Measurements from ENCODE around the gene LGMN.
"Not testable (repeated sequence)": the region's sequence is repeated elsewhere in the genome, so short reads cannot be mapped to it uniquely, and the experiment has no call there.

The LGMN gene

GRCh38 chr14:92684801-92685560 is 63.4 kb downstream of the LGMN start:
- H3K27ac ChIP-seq (ENCODE audit: low read depth, low read length) = no peak overlapping the region
- H3K9ac ChIP-seq (ENCODE audit: low read length) = no peak overlapping the region
- peaks cover 7% of the 10 kb centered on the region for H3K4me1 ChIP-seq (ENCODE audit: control insufficient read depth, insufficient read depth, low read length)

DNA sequence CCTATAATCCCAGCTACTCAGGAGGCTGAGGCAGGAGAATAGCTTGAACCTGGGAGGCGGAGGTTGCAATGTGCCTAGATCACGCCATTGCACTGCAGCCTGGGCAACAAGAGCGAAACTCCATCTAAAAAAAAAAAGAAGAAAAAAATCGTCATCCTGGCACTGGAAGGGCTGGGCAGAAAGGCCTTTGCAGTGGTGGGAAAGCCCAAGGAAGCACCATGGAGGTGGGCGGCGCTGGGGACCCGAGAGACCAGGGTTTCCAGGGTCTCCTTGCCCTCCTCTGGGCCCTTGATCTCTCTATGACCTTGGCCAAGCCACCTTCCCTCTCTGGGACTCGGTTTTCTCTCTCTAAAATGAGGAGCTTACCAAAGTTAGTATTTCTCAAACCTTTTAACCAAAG is 65.4 kb downstream of the LGMN start:
- H3K27me3 ChIP-seq (ENCODE audit: control insufficient read depth, insufficient read depth, low read length) = no peaks in the 10 kb centered on the region
- no peak overlapping the region for H3K27ac ChIP-seq (ENCODE audit: low read depth, low read length)
- H3K4me1 ChIP-seq (ENCODE audit: control insufficient read depth, insufficient read depth, low read length) = peaks cover 7% of the 10 kb centered on the region
- H3K36me3 ChIP-seq (ENCODE audit: control insufficient read depth, insufficient read depth, low read length) = peaks cover 16% of the 10 kb centered on the region
- no peak overlapping the region for H3K9ac ChIP-seq (ENCODE audit: low read length)
- no peak overlapping the region for H3K4me3 ChIP-seq (ENCODE audit: low read length)

More at GRCh38 chr14:92684801-92685560, 63.4 kb downstream of the LGMN start:
- Histone ChIP-seq H3K36me3 (ENCODE audit: control insufficient read depth, insufficient read depth, low read length) (peaks cover 11% of the 10 kb centered on the region), H3K4me3 (ENCODE audit: low read length) (no peak overlapping the region), H3K27me3 (ENCODE audit: control insufficient read depth, insufficient read depth, low read length) (no peaks in the 10 kb centered on the region)

DNA sequence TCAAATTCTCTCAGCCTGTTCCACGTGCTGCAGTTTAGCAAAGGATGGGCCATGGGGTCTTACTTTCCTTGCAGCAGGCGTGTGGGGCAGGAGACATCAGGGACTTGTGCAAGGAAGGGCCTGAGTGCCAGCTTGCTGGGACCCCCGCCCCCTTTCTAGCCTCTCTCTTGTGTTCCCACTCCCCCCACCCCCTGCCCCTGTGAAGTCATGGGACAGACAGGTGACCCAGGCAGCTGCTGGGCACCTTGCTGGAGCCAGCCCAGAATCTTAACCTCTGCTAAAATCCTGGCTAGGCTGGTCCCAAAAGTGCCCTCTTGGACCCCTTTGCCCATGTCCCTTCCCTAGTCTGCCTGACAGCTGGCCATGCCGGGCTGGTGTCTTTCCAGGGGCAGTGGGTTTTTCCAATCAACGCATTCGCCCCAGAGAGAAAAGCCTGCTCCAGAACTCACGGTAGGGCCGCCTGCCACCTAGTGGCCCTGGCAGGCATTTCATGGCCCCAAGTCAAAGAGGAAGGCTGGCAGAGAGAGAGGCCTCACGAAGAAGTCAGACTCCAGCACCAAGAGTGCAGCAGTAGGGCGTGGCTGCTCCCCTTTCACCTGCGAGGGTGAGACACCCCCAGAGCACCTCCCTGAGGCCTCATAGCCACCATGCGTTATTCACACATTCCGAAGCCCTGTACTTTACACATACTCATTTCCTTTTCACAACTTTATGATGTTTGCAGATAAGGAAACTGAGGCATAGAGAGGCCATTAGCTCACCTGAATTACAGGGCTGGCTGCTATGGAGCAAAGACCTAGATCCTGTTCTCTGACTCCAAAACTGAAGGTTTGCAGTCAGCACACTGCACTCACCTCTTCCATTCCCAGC is 67.4 kb downstream of the LGMN start:
- no peak overlapping the region for H3K9ac ChIP-seq (ENCODE audit: low read length)
- H3K27ac ChIP-seq (ENCODE audit: low read depth, low read length) = peak overlapping the region; percentile 6
- no peaks in the 10 kb centered on the region for H3K27me3 ChIP-seq (ENCODE audit: control insufficient read depth, insufficient read depth, low read length)
- peaks cover 19% of the 10 kb centered on the region for H3K36me3 ChIP-seq (ENCODE audit: control insufficient read depth, insufficient read depth, low read length)
- peaks cover 5% of the 10 kb centered on the region for H3K4me1 ChIP-seq (ENCODE audit: control insufficient read depth, insufficient read depth, low read length)
- H3K4me3 ChIP-seq (ENCODE audit: low read length) = no peak overlapping the region

DNA sequence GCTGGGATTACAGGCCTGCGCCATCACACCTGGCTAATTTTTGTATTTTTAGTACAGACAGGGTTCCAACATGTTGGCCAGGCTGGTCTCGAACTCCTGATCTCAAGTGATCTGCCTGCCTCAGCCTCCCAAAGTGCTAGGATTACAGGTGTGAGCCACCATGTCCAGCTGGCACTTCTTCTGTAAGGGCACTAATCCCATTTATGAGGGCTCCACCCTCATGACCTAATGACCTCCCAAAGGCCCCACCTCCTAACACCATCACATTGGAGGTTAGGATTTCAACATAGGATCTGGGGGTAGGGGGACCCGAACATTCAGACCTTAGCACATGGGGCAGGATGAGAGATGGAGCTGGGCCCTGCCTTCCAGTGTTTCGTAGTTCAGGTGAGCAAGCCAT is 68.1 kb downstream of the LGMN start:
- not testable (repeated sequence) for H3K27ac ChIP-seq (ENCODE audit: low read depth, low read length); H3K4me1 ChIP-seq (ENCODE audit: control insufficient read depth, insufficient read depth, low read length); H3K4me3 ChIP-seq (ENCODE audit: low read length); H3K9ac ChIP-seq (ENCODE audit: low read length); H3K27me3 ChIP-seq (ENCODE audit: control insufficient read depth, insufficient read depth, low read length)
- H3K36me3 ChIP-seq (ENCODE audit: control insufficient read depth, insufficient read depth, low read length) = peaks cover 16% of the 10 kb centered on the region

- H3K4me1 ChIP-seq (ENCODE audit: control insufficient read depth, insufficient read depth, low read length) = peaks cover 5% of the 10 kb centered on the region
- H3K27me3 ChIP-seq (ENCODE audit: control insufficient read depth, insufficient read depth, low read length) = no peaks in the 10 kb centered on the region
- H3K9ac ChIP-seq (ENCODE audit: low read length) = no peak overlapping the region
- no peak overlapping the region for H3K27ac ChIP-seq (ENCODE audit: low read depth, low read length)
- H3K36me3 ChIP-seq (ENCODE audit: control insufficient read depth, insufficient read depth, low read length) = peaks cover 16% of the 10 kb centered on the region
- no peak overlapping the region for H3K4me3 ChIP-seq (ENCODE audit: low read length)
Measured at GRCh38 chr14:92679246-92679645, 69.2 kb downstream of the LGMN start.

GRCh38 chr14:92678766-92679165 is 69.7 kb downstream of the LGMN start:
- Histone ChIP-seq H3K27me3 (ENCODE audit: control insufficient read depth, insufficient read depth, low read length) (no peaks in the 10 kb centered on the region), H3K27ac (ENCODE audit: low read depth, low read length) (no peak overlapping the region), H3K4me1 (ENCODE audit: control insufficient read depth, insufficient read depth, low read length) (peaks cover 5% of the 10 kb centered on the region), H3K9ac (ENCODE audit: low read length) (no peak overlapping the region), H3K36me3 (ENCODE audit: control insufficient read depth, insufficient read depth, low read length) (peaks cover 16% of the 10 kb centered on the region), H3K4me3 (ENCODE audit: low read length) (no peak overlapping the region)

DNA sequence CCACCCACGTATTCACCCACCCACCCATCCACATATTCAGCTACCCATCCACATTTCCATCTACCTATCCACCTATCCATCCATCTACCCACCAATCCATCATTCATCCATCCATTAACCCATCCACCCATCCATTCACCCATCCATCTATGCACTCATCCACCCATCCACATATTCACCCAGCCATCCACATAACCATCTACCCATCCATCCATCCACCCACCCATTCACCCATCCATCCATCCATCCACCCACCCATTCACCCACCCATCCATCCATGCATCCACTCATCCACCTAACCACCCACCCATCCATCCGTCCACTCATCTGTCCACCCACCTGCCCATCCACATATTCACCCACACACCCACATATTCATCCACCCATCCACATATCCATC is 70.5 kb downstream of the LGMN start:
- no peaks in the 10 kb centered on the region for H3K27me3 ChIP-seq (ENCODE audit: control insufficient read depth, insufficient read depth, low read length)
- no peak overlapping the region for H3K4me3 ChIP-seq (ENCODE audit: low read length)
- no peak overlapping the region for H3K9ac ChIP-seq (ENCODE audit: low read length)
- H3K36me3 ChIP-seq (ENCODE audit: control insufficient read depth, insufficient read depth, low read length) = peaks cover 16% of the 10 kb centered on the region
- no peak overlapping the region for H3K27ac ChIP-seq (ENCODE audit: low read depth, low read length)
- peaks cover 5% of the 10 kb centered on the region for H3K4me1 ChIP-seq (ENCODE audit: control insufficient read depth, insufficient read depth, low read length)

DNA sequence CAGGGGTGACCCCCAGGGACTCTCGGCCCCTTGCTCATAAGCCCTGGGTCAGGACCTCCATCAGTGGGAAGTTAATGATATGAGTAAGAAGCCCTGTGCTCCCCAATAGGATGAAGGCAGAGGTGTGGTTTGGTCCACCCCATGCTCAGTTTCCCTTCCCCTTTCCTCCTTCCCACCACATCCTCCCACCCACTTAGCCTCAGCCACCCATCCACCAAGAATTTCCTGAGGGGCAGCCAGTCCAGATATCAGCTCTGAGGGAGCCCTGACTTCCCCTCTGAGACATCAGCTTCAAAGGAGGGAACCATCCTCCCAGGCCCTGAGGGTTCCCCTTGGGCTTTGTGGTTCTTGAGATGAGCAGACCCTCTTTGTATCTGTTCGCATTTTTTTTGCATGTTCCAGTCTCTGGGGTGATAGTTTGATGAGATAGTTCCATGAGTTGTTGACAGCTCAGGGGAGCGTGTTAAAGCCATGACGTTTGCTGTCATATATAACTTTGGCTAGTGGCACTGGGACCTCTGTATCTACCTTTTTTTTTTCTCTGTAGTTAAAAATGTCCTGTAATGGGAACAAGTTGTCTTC is 71.2 kb downstream of the LGMN start:
- peaks cover 5% of the 10 kb centered on the region for H3K4me1 ChIP-seq (ENCODE audit: control insufficient read depth, insufficient read depth, low read length)
- H3K4me3 ChIP-seq (ENCODE audit: low read length) = no peak overlapping the region
- no peaks in the 10 kb centered on the region for H3K27me3 ChIP-seq (ENCODE audit: control insufficient read depth, insufficient read depth, low read length)
- peaks cover 10% of the 10 kb centered on the region for H3K36me3 ChIP-seq (ENCODE audit: control insufficient read depth, insufficient read depth, low read length)
- no peak overlapping the region for H3K27ac ChIP-seq (ENCODE audit: low read depth, low read length)
- no peak overlapping the region for H3K9ac ChIP-seq (ENCODE audit: low read length)

GRCh38 chr14:92676403-92677086 is 71.9 kb downstream of the LGMN start:
- Histone ChIP-seq H3K36me3 (ENCODE audit: control insufficient read depth, insufficient read depth, low read length) (peaks cover 8% of the 10 kb centered on the region), H3K4me1 (ENCODE audit: control insufficient read depth, insufficient read depth, low read length) (peaks cover 5% of the 10 kb centered on the region), H3K9ac (ENCODE audit: low read length) (no peak overlapping the region), H3K4me3 (ENCODE audit: low read length) (no peak overlapping the region), H3K27ac (ENCODE audit: low read depth, low read length) (no peak overlapping the region), H3K27me3 (ENCODE audit: control insufficient read depth, insufficient read depth, low read length) (no peaks in the 10 kb centered on the region)

DNA sequence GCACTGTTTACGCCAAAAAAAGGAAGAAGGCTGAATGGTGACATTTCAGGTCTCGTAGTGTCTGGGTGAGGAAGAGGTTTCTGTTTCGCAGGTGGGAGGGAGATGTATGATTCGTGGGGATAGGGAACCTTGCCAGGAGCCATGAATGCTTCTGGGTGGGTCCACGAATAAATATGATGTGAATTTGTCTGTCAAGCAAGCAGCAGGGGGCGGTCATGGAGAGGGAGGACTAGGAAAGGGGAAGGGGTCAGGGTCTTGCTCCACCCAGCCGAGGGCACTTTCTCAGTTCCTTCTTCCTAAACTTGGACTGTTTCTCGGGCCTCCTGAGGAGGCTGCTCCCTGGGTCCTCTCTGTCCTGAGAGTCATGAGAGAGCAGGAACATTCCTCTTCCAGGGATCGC is 72.5 kb downstream of the LGMN start:
- Histone ChIP-seq H3K27me3 (ENCODE audit: control insufficient read depth, insufficient read depth, low read length) (no peaks in the 10 kb centered on the region), H3K36me3 (ENCODE audit: control insufficient read depth, insufficient read depth, low read length) (peaks cover 8% of the 10 kb centered on the region), H3K4me3 (ENCODE audit: low read length) (no peak overlapping the region), H3K27ac (ENCODE audit: low read depth, low read length) (no peak overlapping the region), H3K9ac (ENCODE audit: low read length) (no peak overlapping the region), H3K4me1 (ENCODE audit: control insufficient read depth, insufficient read depth, low read length) (peaks cover 2% of the 10 kb centered on the region)

GRCh38 chr14:92675421-92675820 is 73.0 kb downstream of the LGMN start:
- no peak overlapping the region for H3K4me3 ChIP-seq (ENCODE audit: low read length)
- no peaks in the 10 kb centered on the region for H3K4me1 ChIP-seq (ENCODE audit: control insufficient read depth, insufficient read depth, low read length)
- peak overlapping the region; percentile 37 for H3K27ac ChIP-seq (ENCODE audit: low read depth, low read length)
- no peak overlapping the region for H3K9ac ChIP-seq (ENCODE audit: low read length)
- H3K36me3 ChIP-seq (ENCODE audit: control insufficient read depth, insufficient read depth, low read length) = peaks cover 8% of the 10 kb centered on the region
- H3K27me3 ChIP-seq (ENCODE audit: control insufficient read depth, insufficient read depth, low read length) = no peaks in the 10 kb centered on the region

- Histone ChIP-seq H3K4me1 (ENCODE audit: control insufficient read depth, insufficient read depth, low read length) (no peaks in the 10 kb centered on the region), H3K4me3 (ENCODE audit: low read length) (no peak overlapping the region), H3K36me3 (ENCODE audit: control insufficient read depth, insufficient read depth, low read length) (peaks cover 6% of the 10 kb centered on the region), H3K27ac (ENCODE audit: low read depth, low read length) (no peak overlapping the region), H3K9ac (ENCODE audit: low read length) (no peak overlapping the region), H3K27me3 (ENCODE audit: control insufficient read depth, insufficient read depth, low read length) (no peaks in the 10 kb centered on the region)
Measured at GRCh38 chr14:92673601-92674150, 74.8 kb downstream of the LGMN start.
